NCI-H146 treated with DMSO at 0.1 percent for 48 hours (cell line): ENCODE measurements around the gene TNRC6C.
A peak's percentile ranks its signal among the peaks of the same experiment; 100 is the strongest.

ENCODE experiments used
- DNase-seq: peaks from one replicate; lab custom pipeline; 2025; ENCODE audit not compliant: unreplicated experiment; lab: John Stamatoyannopoulos, UW

TNRC6C gene

DNA sequence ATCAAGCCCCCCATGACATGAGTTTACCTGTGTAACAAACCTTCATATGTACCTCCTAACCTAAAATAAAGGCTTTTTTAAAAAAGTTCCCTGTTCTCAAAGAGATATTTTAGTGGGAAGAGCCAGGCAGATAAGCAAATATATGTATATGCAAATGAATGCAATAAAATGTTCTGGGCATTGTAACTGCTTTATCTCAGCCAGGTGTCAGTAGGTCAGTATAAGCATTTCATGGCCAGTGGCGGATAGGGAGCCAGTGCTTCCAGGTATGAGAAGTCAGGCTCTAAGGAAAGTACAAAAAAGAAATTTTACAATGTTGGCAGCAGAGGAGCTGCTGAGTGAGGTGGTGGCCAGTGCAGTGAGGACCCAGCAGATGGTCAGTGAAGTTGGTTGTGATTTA is 53.9 kb downstream of the TNRC6C start:
- no peak for DNase-seq

DNA sequence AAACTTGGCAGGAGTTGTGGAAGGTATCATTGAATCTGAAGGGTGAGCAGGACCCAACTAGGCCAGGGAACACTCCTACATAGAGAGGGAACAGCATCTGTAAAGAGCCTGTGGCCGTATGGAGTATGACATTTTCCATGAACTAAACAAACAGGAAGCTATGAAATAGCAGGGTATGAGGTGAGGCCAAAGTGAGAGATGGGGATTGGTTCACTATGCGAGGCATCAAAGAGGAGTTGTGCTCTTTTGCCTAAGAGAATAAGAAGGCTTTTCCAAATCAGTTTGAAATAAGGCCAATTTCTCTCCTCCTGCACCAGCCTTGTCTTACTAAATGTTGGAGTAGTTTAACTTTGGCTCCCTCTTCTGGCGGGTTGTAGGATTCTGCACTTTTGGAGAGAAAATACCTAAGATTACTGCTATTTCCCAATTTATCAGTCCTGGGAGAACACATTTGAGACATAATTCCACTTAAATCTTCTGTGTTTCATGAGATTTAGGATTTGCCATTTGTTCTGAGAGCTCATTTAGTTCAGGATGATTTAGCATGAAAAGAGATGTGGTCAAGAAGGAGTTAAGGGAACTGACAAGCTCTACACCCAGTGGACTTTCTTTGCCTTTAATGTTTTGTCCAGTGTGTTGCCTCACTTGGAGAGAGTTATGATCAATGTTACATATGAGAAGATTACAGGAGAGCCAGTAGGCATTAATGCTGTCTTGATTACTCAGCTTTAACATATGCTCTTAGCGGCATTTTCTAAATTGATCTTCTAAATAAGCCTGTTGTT is 55.4 kb downstream of the TNRC6C start:
- DNase-seq: peak; percentile 49

DNA sequence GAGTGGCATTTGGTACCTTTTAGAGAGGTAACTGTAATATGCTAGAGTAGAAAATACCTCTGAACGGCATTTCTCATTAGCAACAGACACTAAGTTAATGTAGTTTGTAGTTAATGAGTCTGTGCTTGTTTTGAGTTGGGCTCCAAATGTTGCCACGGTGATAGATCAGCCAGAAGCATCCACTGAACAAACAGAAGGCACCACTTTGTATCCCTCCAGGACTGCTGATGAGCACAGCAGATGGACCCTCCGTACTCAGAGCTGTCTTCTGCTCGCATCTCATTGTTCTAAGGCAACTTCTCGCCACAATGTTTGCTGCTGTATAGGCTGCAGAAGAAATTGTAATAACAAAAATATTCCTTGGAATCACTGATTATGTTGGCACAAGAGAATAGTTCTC is 56.1 kb downstream of the TNRC6C start:
- no peak for DNase-seq

DNA sequence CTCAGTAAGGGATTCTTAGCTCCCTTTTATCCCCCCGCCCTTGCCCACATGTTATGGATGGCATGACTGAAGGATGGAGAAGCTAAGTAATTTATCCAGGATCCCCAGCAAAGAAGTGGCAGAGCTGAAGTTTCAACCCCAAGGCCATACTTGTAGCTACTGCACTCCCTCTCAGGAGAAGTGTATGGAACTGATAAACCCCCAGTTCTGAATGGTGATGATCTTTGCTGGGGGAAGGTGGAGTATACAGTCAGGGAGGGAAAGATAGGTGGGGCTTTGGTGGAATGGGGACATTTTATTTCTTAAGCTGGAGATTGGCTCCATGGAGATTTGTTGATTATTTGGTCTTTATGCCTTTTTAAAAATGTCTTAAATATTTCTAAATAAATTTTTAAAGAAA is 58.3 kb downstream of the TNRC6C start:
- no peak for DNase-seq

DNA sequence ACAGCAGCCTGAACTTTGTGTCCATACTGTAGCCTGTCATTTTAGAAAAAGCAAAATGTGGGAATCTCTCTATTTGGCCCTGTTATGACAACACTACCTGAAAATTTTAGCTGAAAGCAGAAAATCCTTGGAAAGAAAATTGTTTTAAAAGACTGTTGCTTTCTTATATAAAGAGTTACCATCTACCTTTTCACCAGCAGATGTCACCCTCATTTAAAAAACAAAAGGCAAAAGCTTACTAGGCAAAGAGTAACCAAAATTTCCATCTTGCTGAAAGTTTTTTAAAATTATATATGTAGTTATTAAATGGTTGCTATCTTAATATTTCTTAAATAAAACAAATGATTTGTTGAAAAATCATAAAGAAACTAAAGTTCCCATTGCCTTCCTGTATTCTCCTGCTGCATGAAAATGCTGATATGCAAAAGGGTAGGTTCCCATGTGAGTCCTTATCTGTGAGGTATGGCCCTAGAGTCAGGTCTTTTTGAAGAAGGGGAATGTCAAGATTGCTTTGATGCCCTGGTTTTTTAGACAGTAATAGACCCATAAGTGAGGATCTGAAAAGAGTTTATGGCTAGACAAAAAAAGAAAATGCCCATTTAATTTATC is 61.0 kb downstream of the TNRC6C start:
- peak; percentile 6 for DNase-seq

DNA sequence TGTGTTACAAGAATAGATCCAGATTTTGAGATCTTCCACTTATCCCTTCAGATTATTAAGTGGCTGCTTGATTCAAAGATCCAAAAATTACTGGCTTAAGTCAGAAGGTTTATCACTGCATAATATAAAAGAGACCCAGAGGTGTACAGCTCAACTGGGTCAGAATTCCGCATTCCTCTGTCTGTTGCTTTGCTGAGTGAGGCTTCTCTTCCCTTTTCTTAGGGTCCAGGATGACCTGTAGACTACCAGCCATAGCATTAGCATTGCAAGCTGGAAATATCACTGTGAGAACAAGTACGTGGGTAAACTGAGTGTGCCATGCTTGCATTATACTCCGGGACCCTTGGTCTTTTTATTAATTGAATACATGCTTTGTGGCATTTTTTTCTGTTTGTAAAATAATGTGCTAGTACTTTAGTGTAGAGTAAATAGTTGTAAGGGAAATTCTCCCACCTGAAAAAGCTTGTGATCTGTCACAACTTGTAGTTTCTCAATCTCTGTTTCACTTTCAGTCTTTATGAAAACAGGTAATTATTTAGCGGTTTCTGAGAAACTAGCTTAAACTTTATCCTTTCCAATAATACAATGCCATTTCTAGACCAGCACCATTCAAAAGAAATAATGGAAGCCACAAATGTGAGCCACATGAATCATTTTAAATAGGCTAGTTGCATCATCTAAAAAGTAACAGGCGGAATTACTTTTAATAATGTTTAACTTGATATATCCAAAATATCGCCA is 61.6 kb downstream of the TNRC6C start:
- no peak for DNase-seq

DNA sequence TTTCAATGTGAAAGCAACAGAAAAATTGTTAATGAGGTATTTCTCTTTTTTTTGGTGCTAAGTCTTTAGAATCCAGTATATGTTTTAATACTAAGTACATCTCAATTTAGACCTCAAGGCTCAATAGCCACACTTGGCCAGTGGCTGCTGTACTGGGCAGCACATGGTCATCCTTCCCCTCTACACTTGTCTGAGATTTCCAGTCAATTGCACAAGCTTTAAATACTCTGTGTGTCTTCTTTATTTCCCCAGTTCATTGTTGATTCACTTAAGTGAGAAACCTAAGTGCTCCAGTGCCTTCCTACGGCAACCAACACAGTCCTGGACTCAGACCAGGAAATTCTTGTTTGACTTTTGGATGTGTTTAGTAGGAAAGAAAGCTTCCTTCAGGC is 62.2 kb downstream of the TNRC6C start:
- DNase-seq: no peak

DNA sequence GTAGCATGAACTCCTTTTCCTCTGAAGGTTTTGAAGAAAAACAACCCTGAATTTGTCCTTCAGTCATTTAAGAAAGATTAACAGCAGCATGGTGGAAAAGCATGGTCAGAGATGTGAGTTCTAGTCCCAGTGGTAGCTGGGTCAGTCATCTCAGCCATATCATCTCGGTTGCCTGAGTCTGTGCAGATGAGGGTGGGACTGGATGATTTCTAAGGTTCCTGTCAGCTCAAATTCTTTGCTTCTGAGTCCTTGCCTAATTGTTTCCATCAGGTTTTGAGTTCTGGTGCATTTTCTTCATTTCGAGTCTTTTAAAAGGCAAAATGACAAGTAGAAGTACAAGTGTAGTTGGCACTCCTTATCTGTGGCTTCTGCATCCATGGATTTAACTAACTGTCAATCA is 63.9 kb downstream of the TNRC6C start:
- no peak for DNase-seq

DNA sequence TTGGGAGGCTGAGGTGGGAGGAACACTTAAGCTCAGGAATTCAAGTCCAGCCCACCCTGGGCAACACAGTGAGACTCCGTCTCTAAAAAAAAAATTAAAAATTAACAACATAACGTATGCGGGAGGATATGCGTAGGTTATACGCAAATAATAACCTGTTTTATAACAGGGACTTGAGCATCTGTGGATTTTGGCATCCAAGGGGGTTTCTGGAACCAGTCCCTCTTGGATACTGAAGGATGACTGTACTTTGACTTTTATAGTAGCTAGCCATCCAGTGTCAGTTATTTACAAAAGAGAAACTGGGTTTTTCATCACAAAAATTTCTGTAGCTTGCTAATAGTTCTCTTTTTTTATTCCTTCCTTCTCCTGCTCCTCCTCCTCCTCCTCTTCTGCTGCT is 64.5 kb downstream of the TNRC6C start:
- no peak for DNase-seq

DNA sequence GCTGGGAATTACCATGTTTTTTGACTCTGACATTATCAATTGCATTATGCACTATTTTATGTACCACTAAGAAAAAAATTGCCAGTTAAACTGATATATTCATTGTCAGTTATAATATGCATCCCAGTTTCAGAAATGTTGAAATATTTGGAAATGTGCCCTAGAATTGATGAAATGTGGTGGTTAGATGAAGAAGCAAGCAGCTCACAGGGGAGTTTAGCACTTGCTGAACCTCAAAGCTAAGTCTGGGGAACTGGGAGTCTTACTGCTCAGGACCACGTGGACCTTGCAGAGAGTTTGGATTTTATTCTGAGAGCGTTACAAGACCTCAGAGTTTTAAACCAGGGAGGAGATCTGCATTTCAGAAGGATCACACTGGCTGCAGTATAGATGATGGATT is 67.9 kb downstream of the TNRC6C start:
- DNase-seq: no peak

DNA sequence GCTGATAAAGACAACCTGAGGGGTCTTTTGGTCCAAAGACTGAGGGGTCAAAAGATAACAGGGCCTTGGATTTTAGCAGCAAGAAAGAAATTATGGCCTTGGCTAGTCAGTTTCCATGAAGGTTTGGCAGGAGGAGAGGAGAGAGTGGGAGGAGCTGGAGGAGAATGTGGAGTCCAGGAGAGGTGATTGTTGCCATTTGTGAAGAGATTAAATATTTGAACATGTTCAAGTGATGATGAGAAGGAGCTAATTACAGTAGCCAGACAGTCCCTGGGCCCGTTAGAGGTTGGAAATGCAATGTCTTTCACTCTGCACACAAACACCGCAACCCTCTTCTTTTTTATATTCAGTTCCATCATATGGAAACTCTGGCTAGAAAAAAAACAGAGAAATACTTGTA is 68.6 kb downstream of the TNRC6C start:
- DNase-seq: no peak

DNA sequence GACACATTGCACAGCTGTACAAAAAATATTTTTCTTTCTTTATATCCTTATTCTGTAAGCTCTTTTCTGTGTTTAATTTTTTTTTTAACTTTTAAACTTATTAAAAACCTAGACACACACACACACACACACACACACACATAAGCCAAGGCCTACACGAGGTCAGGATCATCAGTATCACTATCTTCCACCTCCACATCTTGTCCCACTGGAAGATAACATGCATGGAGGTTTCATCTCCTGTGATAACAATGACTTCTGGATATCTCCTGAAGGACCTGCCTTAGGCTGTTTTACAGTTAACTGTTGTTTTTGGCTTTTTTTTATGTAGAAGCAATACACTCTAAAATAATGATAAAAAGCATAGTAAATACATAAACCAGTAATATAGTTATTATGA is 71.2 kb downstream of the TNRC6C start:
- DNase-seq: no peak

DNA sequence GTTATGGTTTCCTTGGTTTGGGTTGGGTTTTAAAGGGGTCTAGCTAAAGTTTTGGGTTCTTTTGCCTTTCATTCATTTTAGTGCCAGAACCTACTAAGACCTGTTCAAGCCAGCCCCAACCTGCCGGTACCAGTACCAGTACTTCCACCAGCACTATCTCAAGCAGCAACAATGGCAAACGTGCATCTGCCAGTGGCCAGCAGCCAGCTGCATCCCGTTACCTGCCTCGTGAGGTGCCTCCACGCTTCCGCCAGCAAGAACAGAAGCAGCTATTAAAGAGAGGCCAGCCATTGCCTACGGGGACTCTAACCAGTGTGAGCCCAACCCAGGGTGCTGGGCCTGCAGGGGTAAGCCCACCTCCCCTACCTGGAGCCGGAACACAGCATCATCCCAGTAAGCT is 72.9 kb downstream of the TNRC6C start:
- DNase-seq: no peak

DNA sequence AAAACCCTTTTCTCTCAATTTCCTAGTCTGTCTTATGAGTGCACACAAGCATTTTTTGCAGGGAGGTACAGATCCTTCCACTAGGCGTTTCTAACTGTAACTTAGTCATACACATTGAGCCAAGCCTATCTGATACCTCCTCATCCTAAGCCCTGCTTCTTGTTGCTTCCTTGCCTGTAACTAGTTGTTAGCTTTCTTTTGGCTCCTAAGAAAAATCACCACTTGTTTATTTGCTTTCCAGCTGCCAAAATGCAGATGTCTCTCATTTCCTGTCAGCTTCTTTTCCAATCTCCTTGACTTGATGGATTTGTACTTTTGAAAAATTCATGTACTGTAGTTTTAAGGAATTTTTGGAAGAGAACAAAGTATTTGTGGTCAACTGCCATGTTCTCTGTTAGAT is 73.7 kb downstream of the TNRC6C start:
- no peak for DNase-seq

DNA sequence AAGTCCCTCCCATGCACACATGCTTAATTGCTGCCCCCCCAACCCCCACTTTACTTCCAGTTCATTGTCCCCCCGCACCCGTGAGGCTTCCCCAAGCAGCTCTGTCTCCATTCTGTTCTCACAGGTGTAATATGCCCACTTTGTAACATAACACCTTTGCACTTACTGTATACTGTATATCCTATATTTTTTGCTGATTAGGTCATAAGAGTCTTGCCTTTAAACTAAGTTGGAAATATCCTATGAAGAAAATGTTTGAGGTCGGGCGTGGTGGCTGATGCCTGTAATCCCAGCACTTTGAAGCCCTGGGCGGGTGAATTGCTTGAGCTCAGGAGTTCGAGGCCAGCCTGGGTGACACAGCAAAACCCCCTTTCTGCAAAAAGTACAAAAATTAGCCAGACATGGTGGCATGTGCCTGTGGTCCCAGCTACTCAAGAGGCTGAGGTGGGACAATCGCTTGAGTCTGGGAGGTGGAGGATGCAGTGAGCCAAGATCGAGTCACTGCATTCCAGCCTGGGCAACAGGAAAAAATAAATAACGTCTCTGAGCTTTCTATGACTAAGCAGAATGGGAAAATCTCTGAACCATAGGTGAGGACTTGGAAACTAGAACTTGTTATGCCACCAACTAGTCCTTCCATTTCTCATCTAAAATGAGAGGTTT is 76.1 kb downstream of the TNRC6C start:
- DNase-seq: no peak

DNA sequence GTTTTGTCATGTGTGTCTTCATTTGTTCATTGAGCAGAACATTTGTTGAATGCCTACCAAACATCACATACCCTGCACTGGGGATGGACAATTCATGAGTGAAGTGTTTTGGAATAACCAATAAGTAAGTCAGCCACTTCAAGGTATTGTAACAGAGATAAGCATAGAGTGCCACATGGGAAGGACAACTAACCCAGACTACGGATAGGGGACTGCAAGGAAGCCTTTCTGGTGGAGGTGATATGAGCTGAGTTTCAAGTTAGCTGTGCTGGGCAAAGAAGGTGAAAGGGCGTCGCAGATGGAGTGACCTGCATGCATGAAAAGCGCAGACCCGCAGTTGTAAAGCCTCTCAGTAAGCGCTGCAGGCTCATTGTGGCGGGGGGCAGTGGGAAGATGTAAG is 78.8 kb downstream of the TNRC6C start:
- no peak for DNase-seq

DNA sequence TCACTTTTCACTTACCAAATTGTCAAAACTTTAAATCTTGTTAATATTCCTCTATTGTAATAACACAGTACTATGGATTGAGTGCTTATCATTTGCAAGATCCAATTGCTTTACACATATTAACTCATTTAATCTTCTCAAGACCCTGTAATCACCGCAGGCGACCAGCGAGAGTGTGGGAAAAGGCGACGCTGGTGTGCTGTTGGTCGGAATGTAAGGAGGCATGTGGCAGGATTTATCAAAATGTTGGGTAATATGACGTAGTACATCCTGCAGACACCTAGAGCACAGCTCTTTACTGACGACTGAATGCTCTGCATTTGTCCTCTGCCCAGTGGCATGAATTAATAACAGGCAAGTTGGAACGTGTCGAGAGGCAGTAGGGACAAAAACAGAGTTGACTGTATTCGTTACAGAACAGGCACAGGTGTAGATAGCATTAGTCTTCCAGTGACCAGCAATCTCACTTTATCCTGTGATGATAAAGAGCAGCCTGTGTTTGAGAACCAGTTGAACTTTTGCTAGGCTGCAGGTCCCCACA is 80.3 kb downstream of the TNRC6C start:
- peak; percentile 36 for DNase-seq

DNA sequence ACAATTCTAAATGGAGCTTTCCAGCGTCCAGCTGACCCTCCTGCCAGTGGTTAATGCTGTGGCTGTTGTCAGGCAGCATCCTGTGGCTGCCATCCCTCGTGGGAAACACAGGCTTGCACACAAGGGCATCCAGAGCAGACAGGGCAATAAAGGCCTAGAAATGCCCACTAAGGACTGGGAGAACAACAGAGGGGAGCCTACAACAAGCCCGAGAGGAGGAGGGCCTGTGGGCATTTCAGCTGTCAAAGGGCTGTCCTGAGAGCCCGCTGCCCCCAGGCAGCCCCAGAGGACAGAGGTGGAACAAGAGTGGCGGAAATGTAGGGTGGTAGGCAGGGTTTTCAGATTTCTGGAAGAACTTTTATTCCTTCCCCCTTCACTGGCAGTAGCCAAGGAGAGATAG is 81.1 kb downstream of the TNRC6C start:
- DNase-seq: no peak

DNA sequence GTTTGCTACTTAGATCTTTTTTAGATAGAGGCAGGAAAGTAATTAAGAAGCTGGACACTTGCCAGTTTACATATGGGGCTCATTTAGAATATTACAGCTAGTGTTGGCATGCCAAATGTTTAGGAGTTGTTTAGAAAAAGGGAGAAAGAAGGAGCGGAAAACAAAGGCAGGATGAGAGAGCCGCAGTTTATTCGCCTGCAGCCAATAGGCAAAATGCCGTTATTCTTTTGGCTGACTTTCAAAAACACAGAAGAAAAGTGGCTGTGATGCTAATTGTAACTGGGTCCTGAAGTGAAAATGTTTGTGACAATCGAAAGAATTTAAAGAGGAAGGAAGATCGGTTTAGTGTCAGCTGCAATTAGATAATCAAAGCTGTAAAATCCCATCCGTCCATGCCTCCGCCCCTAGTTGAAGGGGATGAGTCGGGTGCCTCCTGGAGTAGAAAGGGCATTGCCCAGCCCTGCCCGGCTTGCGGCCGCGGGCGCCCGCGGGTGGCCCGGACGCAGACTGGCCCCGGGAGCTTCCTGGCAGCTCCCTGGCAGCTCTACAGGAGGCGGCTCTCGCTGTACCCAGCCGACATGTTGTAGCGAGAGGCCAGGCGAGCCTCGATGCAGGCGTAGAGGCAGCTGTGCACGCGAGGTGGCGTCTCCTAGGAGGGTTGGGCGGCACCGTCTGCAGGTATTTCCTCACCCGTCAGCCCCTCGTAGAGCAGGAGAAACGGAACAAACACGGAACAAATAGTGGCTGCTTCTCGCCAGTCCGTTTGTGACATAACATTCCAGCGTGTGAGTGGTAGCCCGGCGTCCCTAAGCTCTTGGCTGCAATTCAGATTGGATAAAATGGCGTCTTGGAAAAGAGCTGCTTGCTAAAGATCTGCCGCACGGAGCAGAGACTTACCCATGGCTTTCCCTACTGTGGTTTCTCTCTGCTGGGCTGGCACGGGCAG is 82.2 kb downstream of the TNRC6C start:
- peak; percentile 51 for DNase-seq

DNA sequence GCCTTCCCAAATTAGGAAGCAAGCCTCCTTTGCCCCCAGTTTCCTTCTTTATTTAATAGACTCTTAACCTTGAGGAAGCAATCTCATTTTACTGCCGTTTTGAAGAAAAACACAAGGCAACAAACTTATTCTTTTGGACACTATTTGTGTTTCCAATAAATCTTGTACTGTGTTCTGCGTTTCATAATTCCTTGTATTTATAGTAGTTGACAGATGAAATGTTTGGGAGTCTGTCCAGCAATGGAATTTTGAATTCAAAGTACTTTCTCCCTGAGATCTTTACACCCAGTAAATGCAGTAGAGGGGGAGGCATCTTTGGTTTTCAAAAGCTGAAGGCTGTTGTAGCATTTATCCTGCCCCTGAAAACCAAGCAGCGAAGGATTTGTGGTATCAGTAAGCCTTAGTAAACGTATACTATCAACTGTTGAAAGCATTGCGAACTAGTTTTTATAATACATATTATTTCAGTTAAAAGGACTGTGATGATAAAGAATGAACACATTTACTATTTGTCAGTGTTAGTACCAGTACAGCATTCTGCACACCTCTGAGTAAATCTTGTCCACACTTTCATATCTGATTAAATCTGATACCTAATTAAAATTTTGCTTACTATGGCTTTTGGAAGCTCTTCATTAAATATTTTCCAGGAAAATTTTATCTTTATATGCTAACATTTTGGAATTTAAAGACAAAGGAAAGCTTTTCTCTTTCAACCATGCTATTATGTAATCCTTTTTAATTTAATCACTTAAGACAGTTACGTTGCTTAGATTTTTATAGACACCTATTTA is 83.1 kb downstream of the TNRC6C start:
- no peak for DNase-seq
